ENCODE measurements around the gene RGS12. TPM values are rescaled to one million over a fixed set of nuclear protein-coding genes. Genes with fewer than 3 reads are reported as not detected.

Gene RGS12
- polyA plus RNA-seq, 2 of the 4 experiments (the other 2 are of a cell fraction): 7.4 to 8.9 TPM

DNA sequence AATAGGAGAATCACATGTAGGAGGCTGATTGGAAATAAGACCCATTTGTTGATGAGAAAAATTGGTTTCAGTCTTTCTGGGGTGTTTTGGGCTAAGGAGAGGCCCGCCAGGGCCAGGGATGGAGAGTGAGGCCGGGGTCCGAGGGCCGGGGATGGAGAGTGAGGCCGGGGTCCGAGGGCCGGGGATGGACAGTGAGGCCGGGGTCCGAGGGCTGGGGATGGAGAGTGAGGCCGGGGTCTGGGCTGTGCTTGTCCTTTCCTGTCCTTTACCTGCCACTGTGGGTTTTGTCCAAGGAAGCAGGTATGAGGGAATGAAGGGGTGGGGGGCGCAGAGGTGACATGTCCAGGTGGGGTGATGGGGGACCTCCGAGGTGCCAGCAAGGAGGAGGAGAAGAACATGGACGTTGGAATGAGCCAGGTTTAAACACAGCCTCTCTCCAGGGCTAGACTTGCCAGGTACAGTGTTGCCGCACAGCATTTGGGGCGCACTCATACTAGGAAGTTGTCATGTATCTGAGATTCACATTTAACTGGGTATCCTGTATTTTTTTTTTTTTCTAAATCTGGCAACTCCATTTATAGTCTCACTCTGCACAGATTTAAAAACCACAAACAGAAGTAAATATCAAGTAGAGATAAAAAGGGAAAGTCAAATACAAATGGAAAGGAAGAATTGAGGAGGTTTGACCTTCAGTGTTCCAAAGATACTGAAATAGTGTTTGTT, 8.8 kb downstream of the RGS12 start:
- FAIRE-seq: no peak

More for the DNA sequence above, 8.8 kb downstream of the RGS12 start:
- Histone ChIP-seq H3K4me1 (peaks cover 7% of the 10 kb centered on the region; the same call in 1 of the 3 replicates), H3K4me3 (no peak overlapping the region), H3K9me3 (no peaks in the 10 kb centered on the region), H3K27ac (no peak overlapping the region), H3K4me2 (no peak overlapping the region)
- ChIA-PET POLR2A (no interaction called here), CTCF (no interaction called here)
- DNase-seq (ENCODE audit: low read depth in 1 of 2, low spot score in 1 of 2) (no peak), ATAC-seq (no peak)
- 92% methylated on average over 15 of the region's 15 CpGs for WGBS (ENCODE audit: missing lambda C conversion rate)
- TF ChIP-seq JUN (IDR thresholded peaks at IDR 0.05) (no peak), RAD21 (conservative IDR thresholded peaks at IDR 0.05 in 1 of 2, IDR thresholded peaks at IDR 0.05 in 1 of 2) (no peak), RARB (CRISPR knock-in tag; IDR thresholded peaks at IDR 0.05) (no peak), ZNF302 (CRISPR knock-in tag; IDR thresholded peaks at IDR 0.05) (no peak), PBX3 (IDR thresholded peaks at IDR 0.05) (no peak), EHMT2 (IDR thresholded peaks at IDR 0.05; ENCODE audit: low read depth) (no peak), MAZ (IDR thresholded peaks at IDR 0.05; ENCODE audit: borderline replicate concordance, low read depth, low read length) (no peak), HOXA7 (CRISPR knock-in tag; IDR thresholded peaks at IDR 0.05) (no peak), HOXB13 (CRISPR knock-in tag; IDR thresholded peaks at IDR 0.05; ENCODE audit: low read depth) (no peak), HMGXB4 (CRISPR knock-in tag; IDR thresholded peaks at IDR 0.05; ENCODE audit: borderline replicate concordance) (no peak), CBX2 (IDR thresholded peaks at IDR 0.05; ENCODE audit: borderline replicate concordance, low read depth) (no peak), HOXB5 (CRISPR knock-in tag; IDR thresholded peaks at IDR 0.05) (no peak), NFE2L2 (conservative IDR thresholded peaks at IDR 0.05; ENCODE audit: low read length) (no peak), CBX8 (IDR thresholded peaks at IDR 0.05) (no peak), NPAS2 (CRISPR knock-in tag; IDR thresholded peaks at IDR 0.05; ENCODE audit: borderline replicate concordance) (no peak), ZSCAN20 (CRISPR knock-in tag; IDR thresholded peaks at IDR 0.05) (no peak), EP300 (IDR thresholded peaks at IDR 0.05) (no peak)
- TF ChIP-seq, protein P1, sequence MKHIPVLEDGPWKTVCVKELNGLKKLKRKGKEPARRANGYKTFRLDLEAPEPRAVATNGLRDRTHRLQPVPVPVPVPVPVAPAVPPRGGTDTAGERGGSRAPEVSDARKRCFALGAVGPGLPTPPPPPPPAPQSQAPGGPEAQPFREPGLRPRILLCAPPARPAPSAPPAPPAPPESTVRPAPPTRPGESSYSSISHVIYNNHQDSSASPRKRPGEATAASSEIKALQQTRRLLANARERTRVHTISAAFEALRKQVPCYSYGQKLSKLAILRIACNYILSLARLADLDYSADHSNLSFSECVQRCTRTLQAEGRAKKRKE (CRISPR knock-in tag; IDR thresholded peaks at IDR 0.05; ENCODE audit: low read depth): no peak
- TF ChIP-seq, protein P2, sequence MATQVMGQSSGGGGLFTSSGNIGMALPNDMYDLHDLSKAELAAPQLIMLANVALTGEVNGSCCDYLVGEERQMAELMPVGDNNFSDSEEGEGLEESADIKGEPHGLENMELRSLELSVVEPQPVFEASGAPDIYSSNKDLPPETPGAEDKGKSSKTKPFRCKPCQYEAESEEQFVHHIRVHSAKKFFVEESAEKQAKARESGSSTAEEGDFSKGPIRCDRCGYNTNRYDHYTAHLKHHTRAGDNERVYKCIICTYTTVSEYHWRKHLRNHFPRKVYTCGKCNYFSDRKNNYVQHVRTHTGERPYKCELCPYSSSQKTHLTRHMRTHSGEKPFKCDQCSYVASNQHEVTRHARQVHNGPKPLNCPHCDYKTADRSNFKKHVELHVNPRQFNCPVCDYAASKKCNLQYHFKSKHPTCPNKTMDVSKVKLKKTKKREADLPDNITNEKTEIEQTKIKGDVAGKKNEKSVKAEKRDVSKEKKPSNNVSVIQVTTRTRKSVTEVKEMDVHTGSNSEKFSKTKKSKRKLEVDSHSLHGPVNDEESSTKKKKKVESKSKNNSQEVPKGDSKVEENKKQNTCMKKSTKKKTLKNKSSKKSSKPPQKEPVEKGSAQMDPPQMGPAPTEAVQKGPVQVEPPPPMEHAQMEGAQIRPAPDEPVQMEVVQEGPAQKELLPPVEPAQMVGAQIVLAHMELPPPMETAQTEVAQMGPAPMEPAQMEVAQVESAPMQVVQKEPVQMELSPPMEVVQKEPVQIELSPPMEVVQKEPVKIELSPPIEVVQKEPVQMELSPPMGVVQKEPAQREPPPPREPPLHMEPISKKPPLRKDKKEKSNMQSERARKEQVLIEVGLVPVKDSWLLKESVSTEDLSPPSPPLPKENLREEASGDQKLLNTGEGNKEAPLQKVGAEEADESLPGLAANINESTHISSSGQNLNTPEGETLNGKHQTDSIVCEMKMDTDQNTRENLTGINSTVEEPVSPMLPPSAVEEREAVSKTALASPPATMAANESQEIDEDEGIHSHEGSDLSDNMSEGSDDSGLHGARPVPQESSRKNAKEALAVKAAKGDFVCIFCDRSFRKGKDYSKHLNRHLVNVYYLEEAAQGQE (IDR thresholded peaks at IDR 0.05): no peak
- TF ChIP-seq, protein P3, sequence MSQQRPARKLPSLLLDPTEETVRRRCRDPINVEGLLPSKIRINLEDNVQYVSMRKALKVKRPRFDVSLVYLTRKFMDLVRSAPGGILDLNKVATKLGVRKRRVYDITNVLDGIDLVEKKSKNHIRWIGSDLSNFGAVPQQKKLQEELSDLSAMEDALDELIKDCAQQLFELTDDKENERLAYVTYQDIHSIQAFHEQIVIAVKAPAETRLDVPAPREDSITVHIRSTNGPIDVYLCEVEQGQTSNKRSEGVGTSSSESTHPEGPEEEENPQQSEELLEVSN (IDR thresholded peaks at IDR 0.05; ENCODE audit: borderline replicate concordance, low read depth): no peak

Measured in A549 (cell line).